ENCODE results near the gene ASAP2. TPM values are rescaled to one million over a fixed set of nuclear protein-coding genes. Genes with fewer than 3 reads are reported as not detected.
A peak's percentile ranks its signal among the peaks of the same experiment; 100 is the strongest.

The ASAP2 gene
- total and polyA plus RNA-seq, 9 of the 15 experiments (the other 6 are each of a cell fraction or from before 2014, with no cell fraction given) = 0.06 to 4.3 (median 3.1) TPM

DNA sequence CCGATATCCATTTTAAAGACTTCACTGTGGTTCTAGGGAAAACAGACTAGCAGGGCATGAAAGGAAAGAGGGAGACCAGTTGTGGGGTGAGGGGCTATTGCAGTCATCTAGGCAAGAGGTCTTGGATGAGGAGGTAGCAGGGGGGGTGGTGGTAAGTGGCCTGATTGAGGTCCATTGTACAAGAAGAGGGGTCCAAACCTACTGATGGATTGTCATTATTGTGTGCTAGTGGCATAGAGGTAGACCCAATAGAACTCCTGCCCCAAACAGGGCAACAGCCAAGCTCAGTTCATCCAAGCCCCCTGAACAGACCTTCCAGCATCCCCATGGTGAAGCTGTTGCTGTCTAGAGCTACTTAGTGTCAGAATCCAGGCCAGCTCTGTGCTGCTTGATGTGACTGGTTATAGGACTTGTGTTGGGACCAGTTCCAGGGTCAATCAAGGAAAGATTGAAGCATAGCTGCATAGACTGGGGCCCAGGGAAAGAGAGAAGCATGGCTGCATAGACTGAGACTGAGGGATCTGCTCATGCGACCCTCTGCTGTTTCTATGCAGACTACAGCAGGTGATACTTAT is 7.0 kb downstream of the ASAP2 start:
- no peak overlapping the region for H3K27ac ChIP-seq (ENCODE audit: extremely low read depth, low read depth, low read length)
- no peak overlapping the region for H3K4me2 ChIP-seq (ENCODE audit: insufficient read depth, low read length)
- no peak overlapping the region for H3K9ac ChIP-seq (ENCODE audit: insufficient read depth in 1 of 2, low read depth in 2 of 2, low read length in 2 of 2)

More for the DNA sequence above, 7.0 kb downstream of the ASAP2 start:
- DNase-seq (ENCODE audit: extremely low read depth in 1 of 4, low spot score in 3 of 4) (no peak), ATAC-seq (peak; percentile 37), FAIRE-seq (no peak)
- BruUV-seq (replicated peaks) = no TSS peak
- peaks cover 2% of the 10 kb centered on the region; the same call in 2 of the 3 replicates for H3K79me2 ChIP-seq (ENCODE audit: control insufficient read depth, insufficient read depth, low read length)
- H3K9me1 ChIP-seq (ENCODE audit: control insufficient read depth, insufficient read depth, low read length) = no peaks in the 10 kb centered on the region
- in situ Hi-C loops (cut with MboI) = no loop called here
- TF ChIP-seq ZNF668 (CRISPR knock-in tag; IDR thresholded peaks at IDR 0.05) = no peak
- no peak for TF ChIP-seq HDAC2 (IDR thresholded peaks at IDR 0.05)
- TF ChIP-seq PCBP1 (IDR thresholded peaks at IDR 0.05; ENCODE audit: low read depth, low read length, poor library complexity, severe bottlenecking) = no peak
- TF ChIP-seq ZFX (CRISPR knock-in tag; IDR thresholded peaks at IDR 0.05) = no peak
- no peak for TF ChIP-seq CHCHD3 (CRISPR knock-in tag; IDR thresholded peaks at IDR 0.05)
- TF ChIP-seq SMC3 (conservative IDR thresholded peaks at IDR 0.05; ENCODE audit: insufficient read depth, low read depth, low read length) = no peak
- no peak for TF ChIP-seq TRIM24 (IDR thresholded peaks at IDR 0.05)
- no peak for TF ChIP-seq DACH1 (IDR thresholded peaks at IDR 0.05; ENCODE audit: partially characterized antibody)
- no peak for TF ChIP-seq SMAD2 (IDR thresholded peaks at IDR 0.05; ENCODE audit: low read depth, low read length)
- TF ChIP-seq, protein P1, sequence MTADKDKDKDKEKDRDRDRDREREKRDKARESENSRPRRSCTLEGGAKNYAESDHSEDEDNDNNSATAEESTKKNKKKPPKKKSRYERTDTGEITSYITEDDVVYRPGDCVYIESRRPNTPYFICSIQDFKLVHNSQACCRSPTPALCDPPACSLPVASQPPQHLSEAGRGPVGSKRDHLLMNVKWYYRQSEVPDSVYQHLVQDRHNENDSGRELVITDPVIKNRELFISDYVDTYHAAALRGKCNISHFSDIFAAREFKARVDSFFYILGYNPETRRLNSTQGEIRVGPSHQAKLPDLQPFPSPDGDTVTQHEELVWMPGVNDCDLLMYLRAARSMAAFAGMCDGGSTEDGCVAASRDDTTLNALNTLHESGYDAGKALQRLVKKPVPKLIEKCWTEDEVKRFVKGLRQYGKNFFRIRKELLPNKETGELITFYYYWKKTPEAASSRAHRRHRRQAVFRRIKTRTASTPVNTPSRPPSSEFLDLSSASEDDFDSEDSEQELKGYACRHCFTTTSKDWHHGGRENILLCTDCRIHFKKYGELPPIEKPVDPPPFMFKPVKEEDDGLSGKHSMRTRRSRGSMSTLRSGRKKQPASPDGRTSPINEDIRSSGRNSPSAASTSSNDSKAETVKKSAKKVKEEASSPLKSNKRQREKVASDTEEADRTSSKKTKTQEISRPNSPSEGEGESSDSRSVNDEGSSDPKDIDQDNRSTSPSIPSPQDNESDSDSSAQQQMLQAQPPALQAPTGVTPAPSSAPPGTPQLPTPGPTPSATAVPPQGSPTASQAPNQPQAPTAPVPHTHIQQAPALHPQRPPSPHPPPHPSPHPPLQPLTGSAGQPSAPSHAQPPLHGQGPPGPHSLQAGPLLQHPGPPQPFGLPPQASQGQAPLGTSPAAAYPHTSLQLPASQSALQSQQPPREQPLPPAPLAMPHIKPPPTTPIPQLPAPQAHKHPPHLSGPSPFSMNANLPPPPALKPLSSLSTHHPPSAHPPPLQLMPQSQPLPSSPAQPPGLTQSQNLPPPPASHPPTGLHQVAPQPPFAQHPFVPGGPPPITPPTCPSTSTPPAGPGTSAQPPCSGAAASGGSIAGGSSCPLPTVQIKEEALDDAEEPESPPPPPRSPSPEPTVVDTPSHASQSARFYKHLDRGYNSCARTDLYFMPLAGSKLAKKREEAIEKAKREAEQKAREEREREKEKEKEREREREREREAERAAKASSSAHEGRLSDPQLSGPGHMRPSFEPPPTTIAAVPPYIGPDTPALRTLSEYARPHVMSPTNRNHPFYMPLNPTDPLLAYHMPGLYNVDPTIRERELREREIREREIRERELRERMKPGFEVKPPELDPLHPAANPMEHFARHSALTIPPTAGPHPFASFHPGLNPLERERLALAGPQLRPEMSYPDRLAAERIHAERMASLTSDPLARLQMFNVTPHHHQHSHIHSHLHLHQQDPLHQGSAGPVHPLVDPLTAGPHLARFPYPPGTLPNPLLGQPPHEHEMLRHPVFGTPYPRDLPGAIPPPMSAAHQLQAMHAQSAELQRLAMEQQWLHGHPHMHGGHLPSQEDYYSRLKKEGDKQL (CRISPR knock-in tag; IDR thresholded peaks at IDR 0.05; ENCODE audit: borderline replicate concordance) = no peak
- TF ChIP-seq HNRNPK (IDR thresholded peaks at IDR 0.05; ENCODE audit: low read depth, low read length, poor library complexity, severe bottlenecking) = no peak
- no peak for TF ChIP-seq STAT5B (CRISPR knock-in tag; IDR thresholded peaks at IDR 0.05)
- TF ChIP-seq, protein P2, sequence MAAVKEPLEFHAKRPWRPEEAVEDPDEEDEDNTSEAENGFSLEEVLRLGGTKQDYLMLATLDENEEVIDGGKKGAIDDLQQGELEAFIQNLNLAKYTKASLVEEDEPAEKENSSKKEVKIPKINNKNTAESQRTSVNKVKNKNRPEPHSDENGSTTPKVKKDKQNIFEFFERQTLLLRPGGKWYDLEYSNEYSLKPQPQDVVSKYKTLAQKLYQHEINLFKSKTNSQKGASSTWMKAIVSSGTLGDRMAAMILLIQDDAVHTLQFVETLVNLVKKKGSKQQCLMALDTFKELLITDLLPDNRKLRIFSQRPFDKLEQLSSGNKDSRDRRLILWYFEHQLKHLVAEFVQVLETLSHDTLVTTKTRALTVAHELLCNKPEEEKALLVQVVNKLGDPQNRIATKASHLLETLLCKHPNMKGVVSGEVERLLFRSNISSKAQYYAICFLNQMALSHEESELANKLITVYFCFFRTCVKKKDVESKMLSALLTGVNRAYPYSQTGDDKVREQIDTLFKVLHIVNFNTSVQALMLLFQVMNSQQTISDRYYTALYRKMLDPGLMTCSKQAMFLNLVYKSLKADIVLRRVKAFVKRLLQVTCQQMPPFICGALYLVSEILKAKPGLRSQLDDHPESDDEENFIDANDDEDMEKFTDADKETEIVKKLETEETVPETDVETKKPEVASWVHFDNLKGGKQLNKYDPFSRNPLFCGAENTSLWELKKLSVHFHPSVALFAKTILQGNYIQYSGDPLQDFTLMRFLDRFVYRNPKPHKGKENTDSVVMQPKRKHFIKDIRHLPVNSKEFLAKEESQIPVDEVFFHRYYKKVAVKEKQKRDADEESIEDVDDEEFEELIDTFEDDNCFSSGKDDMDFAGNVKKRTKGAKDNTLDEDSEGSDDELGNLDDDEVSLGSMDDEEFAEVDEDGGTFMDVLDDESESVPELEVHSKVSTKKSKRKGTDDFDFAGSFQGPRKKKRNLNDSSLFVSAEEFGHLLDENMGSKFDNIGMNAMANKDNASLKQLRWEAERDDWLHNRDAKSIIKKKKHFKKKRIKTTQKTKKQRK (IDR thresholded peaks at IDR 0.05; ENCODE audit: borderline replicate concordance, low read depth, low read length) = no peak
- TF ChIP-seq HDAC8 (tag; IDR thresholded peaks at IDR 0.05) = no peak
- TF ChIP-seq CBFA2T2 (conservative IDR thresholded peaks at IDR 0.05) = no peak
- intact Hi-C loops (cut with micrococcal nuclease) = no loop called here
- WGBS (ENCODE audit: insufficient coverage, low coverage, missing lambda C conversion rate) = 39% methylated on average over 2 of the region's 2 CpGs
- no peaks in the 10 kb centered on the region for H3K9me3 ChIP-seq (replicated peaks; ENCODE audit: control insufficient read depth, insufficient read depth, low read depth, low read length)
- H2AFZ ChIP-seq (ENCODE audit: low read depth, low read length) = no peak overlapping the region
- CTCF ChIA-PET (ENCODE audit: low intra/inter-chr PET ratio) = no interaction called here
- no peaks in the 10 kb centered on the region for H3K36me3 ChIP-seq (ENCODE audit: control insufficient read depth, insufficient read depth, low read length)
- H4K20me1 ChIP-seq (replicated peaks; ENCODE audit: control insufficient read depth, insufficient read depth, low read length) = no peaks in the 10 kb centered on the region; the same call in 1 of the 2 replicates
- no peak overlapping the region for H3K4me3 ChIP-seq
- POLR2A ChIA-PET = interaction anchor here (1.0 to 1.3 kb wide), 2 partner anchors 8 to 16 kb away, joined by 3 to 4 read pairs; no protein-coding TSS in a partner anchor
- peaks cover 0 to 23% of the 10 kb centered on the region in 2 experiments; a peak in 1 of 5 replicates for H3K27me3 ChIP-seq (ENCODE audit: control insufficient read depth in 2 of 2, insufficient read depth in 2 of 2, low read length in 2 of 2)
- H3K4me1 ChIP-seq (replicated peaks in 1 of 2; ENCODE audit: control insufficient read depth in 2 of 2, insufficient read depth in 2 of 2, low read length in 2 of 2) = peaks cover 1 to 8% of the 10 kb centered on the region in 2 experiments; a peak in 3 of 5 replicates
